Activated naive CD8-positive, alpha-beta T cell (primary cell): ENCODE results near the gene AHNAK2.
A peak's percentile ranks its signal among the peaks of the same experiment; 100 is the strongest.

Source experiments
- H3K27ac Mint-ChIP-seq: one replicate; pipeline ENCODE4 v1.8.0; 2021; ENCODE audit warnings: mixed read lengths
- H3K27me3 Mint-ChIP-seq: one replicate; pipeline ENCODE4 v1.8.0; 2021; ENCODE audit warnings: mixed read lengths
- H3K36me3 Mint-ChIP-seq: one replicate; pipeline ENCODE4 v1.8.0; 2021; ENCODE audit warnings: mixed read lengths
- H3K4me1 Mint-ChIP-seq: one replicate; pipeline ENCODE4 v1.8.0; 2021; ENCODE audit warnings: low read depth, mixed read lengths
- H3K4me3 Mint-ChIP-seq: one replicate; pipeline ENCODE4 v1.8.0; 2021; ENCODE audit warnings: mild to moderate bottlenecking, mixed read lengths
- H3K9me3 Mint-ChIP-seq: one replicate; pipeline ENCODE4 v1.8.0; 2021; ENCODE audit warnings: low read depth, mixed read lengths

Gene AHNAK2

DNA sequence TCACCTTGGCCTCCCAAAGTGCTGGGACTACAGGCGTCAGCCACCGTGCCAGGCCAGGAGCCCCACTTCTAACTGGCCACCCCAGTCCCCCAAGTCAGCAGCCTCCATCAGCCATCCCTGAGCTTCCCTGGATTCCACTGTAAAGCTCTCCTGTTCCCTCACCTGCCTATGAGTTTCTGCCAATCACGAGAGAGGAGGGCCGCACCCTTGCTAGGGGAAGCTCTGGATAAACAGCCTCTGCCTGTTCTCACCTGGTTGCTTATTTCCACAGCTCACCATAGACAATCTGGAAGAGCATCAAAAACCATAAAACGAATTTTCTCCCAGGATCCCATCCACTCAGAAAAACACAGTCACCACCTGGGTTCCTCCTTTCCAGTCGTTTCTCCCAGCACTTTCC is 37.7 kb upstream of the AHNAK2 start:
- no peaks in the 10 kb centered on the region for H3K9me3 Mint-ChIP-seq

DNA sequence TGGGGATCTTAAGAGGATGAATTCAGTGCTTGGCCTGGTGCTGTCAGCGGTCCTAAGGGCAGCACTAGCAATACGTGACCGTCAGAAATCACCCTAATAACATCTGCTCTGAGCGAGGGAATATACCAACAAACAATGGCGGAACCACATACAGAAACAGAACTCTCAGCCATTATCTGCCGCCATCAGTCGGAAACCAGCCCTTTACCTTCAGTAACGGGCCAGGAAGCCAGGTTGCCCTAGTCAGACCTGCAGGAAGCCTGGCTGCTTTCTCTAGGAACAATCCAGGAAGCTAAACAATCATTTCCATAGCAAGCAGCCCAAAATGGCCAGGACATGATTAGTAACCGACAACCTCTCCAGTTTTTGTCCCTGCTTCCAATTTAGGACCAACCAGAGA is 37.1 kb upstream of the AHNAK2 start:
- H3K36me3 Mint-ChIP-seq: peaks cover 7% of the 10 kb centered on the region
- H3K27ac Mint-ChIP-seq: peak overlapping the region; percentile 46
- peaks cover 59% of the 10 kb centered on the region for H3K4me1 Mint-ChIP-seq
- no peaks in the 10 kb centered on the region for H3K27me3 Mint-ChIP-seq
- no peaks in the 10 kb centered on the region for H3K9me3 Mint-ChIP-seq
- H3K4me3 Mint-ChIP-seq: no peak overlapping the region

More for the DNA sequence above, 37.7 kb upstream of the AHNAK2 start:
- Mint-ChIP-seq H3K4me1 (peaks cover 60% of the 10 kb centered on the region), H3K27ac (no peak overlapping the region), H3K36me3 (peaks cover 7% of the 10 kb centered on the region), H3K4me3 (no peak overlapping the region), H3K27me3 (no peaks in the 10 kb centered on the region)

GRCh38 chr14:105014631-105015030 is 36.5 kb upstream of the AHNAK2 start:
- Mint-ChIP-seq H3K4me1 (peaks cover 54% of the 10 kb centered on the region), H3K9me3 (no peaks in the 10 kb centered on the region), H3K4me3 (no peak overlapping the region), H3K27me3 (no peaks in the 10 kb centered on the region), H3K36me3 (peaks cover 7% of the 10 kb centered on the region), H3K27ac (no peak overlapping the region)

- H3K4me1 Mint-ChIP-seq: peaks cover 48% of the 10 kb centered on the region
- H3K4me3 Mint-ChIP-seq: no peak overlapping the region
- no peak overlapping the region for H3K27ac Mint-ChIP-seq
- no peaks in the 10 kb centered on the region for H3K9me3 Mint-ChIP-seq
- H3K27me3 Mint-ChIP-seq: no peaks in the 10 kb centered on the region
- H3K36me3 Mint-ChIP-seq: peaks cover 5% of the 10 kb centered on the region
Observed at GRCh38 chr14:105014032-105014431, 35.9 kb upstream of the AHNAK2 start.

- Mint-ChIP-seq H3K36me3 (peaks cover 5% of the 10 kb centered on the region), H3K4me1 (peaks cover 44% of the 10 kb centered on the region)
Observed at GRCh38 chr14:105013150-105013785, 35.1 kb upstream of the AHNAK2 start.

DNA sequence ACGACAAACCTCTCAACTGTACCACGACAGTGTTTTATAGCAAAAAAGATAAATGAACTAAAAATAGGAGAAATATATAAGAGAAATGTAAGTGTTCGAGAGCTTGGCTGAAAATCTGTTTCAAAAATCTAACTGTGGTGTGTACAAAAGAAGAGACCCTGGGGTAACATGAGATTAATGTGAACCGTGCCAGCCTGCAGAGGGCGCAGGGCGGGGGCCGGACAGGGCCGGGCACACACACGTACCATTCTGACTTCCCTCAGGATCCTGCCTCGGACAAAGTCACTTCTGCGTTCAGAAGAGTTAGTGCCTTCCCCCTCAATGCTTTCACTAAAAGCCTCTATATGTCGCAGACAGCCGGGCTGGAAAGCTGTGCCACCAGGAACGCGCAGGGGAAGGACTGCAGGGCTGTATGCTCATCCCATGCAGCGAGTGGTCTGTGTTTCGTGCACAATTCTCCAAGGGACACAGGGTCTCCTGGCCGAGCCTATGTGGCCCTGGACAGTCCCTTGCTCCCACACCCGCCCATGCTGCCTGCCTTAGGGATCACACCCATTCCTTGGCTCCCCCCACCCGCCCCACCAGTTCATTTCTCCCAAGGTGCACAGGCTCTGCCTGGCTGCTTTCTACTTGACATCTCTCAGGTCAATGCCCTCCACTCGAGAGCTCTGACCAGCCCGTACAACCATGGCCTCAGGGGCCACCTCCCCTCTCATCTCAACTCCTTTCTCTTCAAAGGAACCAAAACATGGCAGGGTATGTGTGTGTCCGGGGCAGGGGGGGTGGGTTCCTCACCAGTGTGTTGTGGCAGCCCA is 34.2 kb upstream of the AHNAK2 start:
- H3K27ac Mint-ChIP-seq: peak overlapping the region; percentile 34
- peaks cover 5% of the 10 kb centered on the region for H3K36me3 Mint-ChIP-seq
- H3K27me3 Mint-ChIP-seq: no peaks in the 10 kb centered on the region
- no peak overlapping the region for H3K4me3 Mint-ChIP-seq
- no peaks in the 10 kb centered on the region for H3K9me3 Mint-ChIP-seq
- peaks cover 38% of the 10 kb centered on the region for H3K4me1 Mint-ChIP-seq

More at GRCh38 chr14:105013150-105013785, 35.1 kb upstream of the AHNAK2 start:
- Mint-ChIP-seq H3K9me3 (no peaks in the 10 kb centered on the region), H3K4me3 (no peak overlapping the region), H3K27ac (no peak overlapping the region), H3K27me3 (no peaks in the 10 kb centered on the region)

DNA sequence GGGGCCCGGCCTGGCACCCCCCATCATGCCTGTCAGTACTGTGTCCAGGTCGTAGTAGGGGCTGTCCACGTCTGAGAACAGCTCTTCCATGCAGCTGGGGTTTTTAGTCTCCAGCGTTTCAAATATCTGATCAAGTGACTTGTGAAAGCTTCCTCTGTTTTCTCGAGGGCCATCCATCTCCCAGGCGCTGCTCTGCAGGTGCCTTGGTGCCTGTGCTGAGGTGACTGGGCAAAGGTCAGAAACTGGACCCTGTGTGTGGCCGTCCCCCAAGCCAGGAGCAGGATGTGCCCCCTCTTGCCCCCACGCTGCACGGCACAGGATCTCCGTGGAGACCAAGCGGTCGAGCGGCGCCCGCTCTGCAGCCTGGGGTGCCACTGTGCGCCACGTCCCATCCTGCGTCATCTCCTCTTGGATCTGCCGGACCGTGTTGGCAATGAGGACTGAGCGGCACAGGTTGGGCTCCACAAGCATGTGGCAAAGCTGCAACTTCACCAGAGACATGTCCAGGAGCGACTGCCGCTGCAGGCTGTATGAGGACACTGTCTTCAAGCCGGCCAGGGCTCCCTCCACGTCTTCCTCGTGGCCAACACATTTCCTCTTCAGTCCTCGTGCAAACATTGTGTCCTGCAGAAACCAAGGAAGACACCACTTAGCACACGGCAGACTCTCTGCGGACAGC is 33.3 kb upstream of the AHNAK2 start:
- Mint-ChIP-seq H3K9me3 (no peaks in the 10 kb centered on the region), H3K27me3 (no peaks in the 10 kb centered on the region), H3K4me3 (no peak overlapping the region), H3K4me1 (peaks cover 33% of the 10 kb centered on the region), H3K36me3 (peaks cover 3% of the 10 kb centered on the region), H3K27ac (no peak overlapping the region)

GRCh38 chr14:105010891-105011291 is 32.7 kb upstream of the AHNAK2 start:
- no peaks in the 10 kb centered on the region for H3K9me3 Mint-ChIP-seq
- no peak overlapping the region for H3K27ac Mint-ChIP-seq
- peaks cover 27% of the 10 kb centered on the region for H3K4me1 Mint-ChIP-seq
- H3K36me3 Mint-ChIP-seq: no peaks in the 10 kb centered on the region
- H3K4me3 Mint-ChIP-seq: no peak overlapping the region
- no peaks in the 10 kb centered on the region for H3K27me3 Mint-ChIP-seq

GRCh38 chr14:105010106-105010505 is 31.9 kb upstream of the AHNAK2 start:
- H3K9me3 Mint-ChIP-seq: no peaks in the 10 kb centered on the region
- H3K4me3 Mint-ChIP-seq: no peak overlapping the region
- H3K27me3 Mint-ChIP-seq: no peaks in the 10 kb centered on the region
- H3K36me3 Mint-ChIP-seq: no peaks in the 10 kb centered on the region
- peaks cover 22% of the 10 kb centered on the region for H3K4me1 Mint-ChIP-seq
- H3K27ac Mint-ChIP-seq: peak overlapping the region; percentile 50

DNA sequence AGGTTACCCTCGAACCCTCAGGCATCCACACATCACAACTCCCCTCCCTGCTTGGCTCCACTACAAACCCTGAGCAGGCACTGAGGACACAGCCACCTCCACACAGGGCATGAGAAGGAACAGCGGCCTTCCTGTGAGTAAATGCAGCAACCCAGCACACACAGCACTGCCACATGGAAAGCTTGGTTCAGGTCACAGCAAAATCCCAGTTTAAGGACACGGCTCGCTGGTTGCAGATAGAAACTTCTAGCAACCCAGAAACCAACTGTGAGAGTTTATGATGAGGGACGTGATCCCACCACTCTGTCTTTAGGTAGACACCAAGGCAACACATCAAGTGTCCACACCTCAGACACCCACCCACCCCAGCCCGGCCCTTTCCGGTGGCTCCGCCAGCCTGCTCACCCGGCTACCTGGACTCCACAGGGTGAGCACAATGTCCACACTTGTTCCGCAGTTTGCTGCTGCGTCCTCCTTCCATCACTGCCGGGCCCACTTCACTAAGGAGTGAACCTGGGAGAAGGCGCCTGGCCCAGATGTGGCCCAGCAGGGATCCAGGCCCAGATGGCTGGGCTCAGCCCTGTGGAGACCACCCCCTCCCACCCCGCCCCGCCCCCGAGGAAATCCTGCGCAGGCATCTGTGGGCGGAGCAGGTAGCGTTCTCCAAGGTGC is 29.6 kb upstream of the AHNAK2 start:
- peaks cover 3% of the 10 kb centered on the region for H3K4me1 Mint-ChIP-seq
- no peak overlapping the region for H3K27ac Mint-ChIP-seq
- H3K9me3 Mint-ChIP-seq: no peaks in the 10 kb centered on the region
- no peak overlapping the region for H3K4me3 Mint-ChIP-seq
- no peaks in the 10 kb centered on the region for H3K27me3 Mint-ChIP-seq
- H3K36me3 Mint-ChIP-seq: no peaks in the 10 kb centered on the region

- Mint-ChIP-seq H3K36me3 (no peaks in the 10 kb centered on the region), H3K4me3 (no peak overlapping the region), H3K4me1 (peaks cover 3% of the 10 kb centered on the region), H3K27me3 (no peaks in the 10 kb centered on the region), H3K27ac (no peak overlapping the region), H3K9me3 (no peaks in the 10 kb centered on the region)
Observed at GRCh38 chr14:105006831-105007592, 28.8 kb upstream of the AHNAK2 start.

DNA sequence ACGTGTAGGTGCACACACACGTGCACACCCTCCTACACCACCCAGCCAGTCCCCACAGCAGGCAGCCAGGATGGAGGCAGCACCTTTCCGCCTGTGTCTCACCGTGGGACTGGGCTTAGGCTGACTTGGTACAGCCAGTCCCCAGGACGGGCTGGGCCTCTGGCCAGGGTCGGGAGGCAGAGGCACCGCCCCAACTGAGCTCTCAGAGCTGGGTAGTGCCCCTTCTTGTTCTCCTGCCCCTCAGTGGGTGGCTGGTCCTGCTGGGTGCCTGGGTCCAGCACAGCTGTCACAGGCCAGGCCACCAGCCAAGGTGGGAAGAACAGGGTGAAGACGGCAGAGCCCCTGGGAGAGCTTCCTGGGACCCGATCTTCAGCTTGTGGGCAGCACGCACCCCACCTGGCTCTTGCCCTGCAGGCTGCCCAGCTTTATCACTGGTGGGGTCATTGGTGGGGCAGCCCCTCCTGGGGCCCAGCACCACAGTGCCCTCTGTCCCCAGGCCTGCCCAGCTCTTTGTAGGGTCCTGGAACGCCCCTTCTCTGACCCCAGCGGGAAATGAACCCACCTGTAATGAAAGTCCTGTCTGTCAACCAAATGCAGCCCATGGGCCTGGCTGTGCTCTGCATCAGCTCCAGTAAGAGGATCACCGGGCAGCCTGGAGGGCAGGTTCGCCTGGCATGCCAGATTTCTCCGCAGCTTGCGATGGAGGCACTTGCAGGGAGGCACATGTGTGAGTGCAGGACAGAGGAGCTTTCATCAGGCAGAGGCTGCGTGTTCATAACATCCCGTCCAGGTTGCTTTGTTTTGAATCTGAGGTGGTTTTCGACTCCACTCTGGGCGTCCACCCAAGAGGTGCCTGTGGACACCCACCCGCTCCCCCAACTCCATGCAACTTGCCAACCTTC is 28.0 kb upstream of the AHNAK2 start:
- Mint-ChIP-seq H3K36me3 (no peaks in the 10 kb centered on the region), H3K9me3 (no peaks in the 10 kb centered on the region), H3K4me1 (no peaks in the 10 kb centered on the region), H3K27ac (no peak overlapping the region), H3K27me3 (no peaks in the 10 kb centered on the region), H3K4me3 (no peak overlapping the region)

DNA sequence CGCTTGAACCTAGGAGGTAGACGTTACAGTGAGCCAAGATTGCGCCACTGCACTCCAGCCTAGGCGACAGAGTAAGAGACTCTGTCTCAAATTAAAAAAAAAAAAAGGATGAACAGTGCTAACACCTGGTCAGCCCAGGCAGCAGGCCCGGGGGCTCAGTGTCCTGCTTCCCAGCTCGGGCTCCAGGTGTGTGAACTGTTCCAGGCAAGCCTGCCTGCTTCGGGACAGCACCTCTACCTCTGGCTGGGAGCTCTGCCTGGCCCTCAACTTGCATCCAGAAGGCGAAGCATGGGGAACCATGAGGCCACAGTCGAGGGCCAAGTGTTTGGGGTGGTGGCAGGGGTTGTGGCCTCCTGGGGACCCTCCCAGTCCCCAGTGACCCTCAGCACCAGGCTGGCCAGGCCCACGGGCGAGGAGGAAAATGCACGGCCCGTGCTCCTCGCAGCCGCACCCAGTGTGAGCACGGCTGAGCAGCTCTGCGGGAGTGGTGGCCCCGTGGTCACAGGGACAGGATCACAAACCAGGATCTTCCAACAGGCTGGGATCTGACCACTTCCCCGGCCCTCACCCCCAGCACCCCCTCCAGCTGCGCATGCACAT is 27.3 kb upstream of the AHNAK2 start:
- no peaks in the 10 kb centered on the region for H3K4me1 Mint-ChIP-seq
- no peaks in the 10 kb centered on the region for H3K27me3 Mint-ChIP-seq
- no peak overlapping the region for H3K27ac Mint-ChIP-seq
- no peaks in the 10 kb centered on the region for H3K9me3 Mint-ChIP-seq
- no peak overlapping the region for H3K4me3 Mint-ChIP-seq
- H3K36me3 Mint-ChIP-seq: no peaks in the 10 kb centered on the region
